Measurements from ENCODE around the gene EHD4.

EHD4 gene

DNA sequence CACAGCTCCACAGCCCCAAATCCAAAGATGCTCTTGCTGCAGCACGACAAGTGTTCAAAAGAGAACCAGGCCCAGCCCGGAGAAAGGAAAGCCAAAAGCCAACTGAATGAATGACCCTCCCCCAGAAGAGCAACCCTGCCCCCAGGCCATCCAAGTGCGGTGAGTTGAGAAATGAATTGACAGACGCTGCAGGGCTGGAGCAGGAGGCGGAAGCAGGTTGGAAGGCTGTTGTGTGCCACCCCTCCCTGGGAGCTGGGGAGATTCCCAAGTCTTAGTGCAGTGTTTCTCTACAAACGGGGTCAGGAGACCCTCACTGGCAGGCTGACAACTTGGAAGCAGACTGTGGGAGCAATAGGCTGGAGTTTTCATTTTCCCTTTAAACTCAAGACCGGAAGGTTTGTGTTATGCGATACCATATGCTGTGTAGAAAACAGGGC is 75.0 kb downstream of the EHD4 start:
- no peak for DNase-seq (ENCODE audit: low read depth, low spot score)
- H3K4me1 ChIP-seq (ENCODE audit: insufficient read depth, insufficient read length): peaks cover 24% of the 10 kb centered on the region
- H3K9ac ChIP-seq (ENCODE audit: insufficient read length, low read depth): no peak overlapping the region

DNA sequence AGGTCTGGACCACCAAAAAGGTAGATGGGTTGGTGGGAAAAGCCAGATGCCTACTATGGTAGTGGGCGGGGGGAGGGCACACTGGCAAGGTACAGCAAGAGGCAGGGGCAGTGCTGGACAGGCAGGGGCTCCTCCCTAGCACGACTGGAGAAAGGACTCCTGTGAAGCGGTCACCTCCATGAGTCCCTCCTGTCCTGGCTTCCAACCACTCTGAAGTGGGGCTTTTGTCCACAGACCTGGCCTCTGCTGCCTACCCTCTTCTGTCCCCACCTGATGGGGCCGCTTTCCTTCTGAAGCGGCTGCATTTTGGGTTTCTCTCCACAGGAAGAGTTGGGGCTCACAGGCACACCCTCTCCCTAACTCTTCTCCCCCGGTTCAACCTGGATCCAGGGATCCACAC is 75.8 kb downstream of the EHD4 start:
- Histone ChIP-seq H3K9ac (ENCODE audit: insufficient read length, low read depth) (peak overlapping the region; percentile 29), H3K4me3 (ENCODE audit: insufficient read length, low read depth) (no peak overlapping the region), H3K4me1 (ENCODE audit: insufficient read depth, insufficient read length) (peaks cover 24% of the 10 kb centered on the region), H3K9me3 (ENCODE audit: insufficient read depth, low read length) (no peaks in the 10 kb centered on the region), H3K27me3 (ENCODE audit: insufficient read depth, insufficient read length) (no peaks in the 10 kb centered on the region), H3K36me3 (ENCODE audit: insufficient read depth, insufficient read length, low read length) (peaks cover 16% of the 10 kb centered on the region)
- DNase-seq (ENCODE audit: low read depth, low spot score): no peak
- TF ChIP-seq YY1 (IDR thresholded peaks at IDR 0.05; ENCODE audit: insufficient read depth, insufficient read length): no peak
- TF ChIP-seq SUZ12 (IDR thresholded peaks at IDR 0.05; ENCODE audit: extremely low read depth, insufficient read depth, insufficient read length): no peak
- TF ChIP-seq ZNF274 (IDR thresholded peaks at IDR 0.05; ENCODE audit: low read depth, low read length): no peak

More for the DNA sequence above, 75.0 kb downstream of the EHD4 start:
- Histone ChIP-seq H3K4me3 (ENCODE audit: insufficient read length, low read depth) (no peak overlapping the region), H3K9me3 (ENCODE audit: insufficient read depth, low read length) (no peaks in the 10 kb centered on the region), H3K27me3 (ENCODE audit: insufficient read depth, insufficient read length) (no peaks in the 10 kb centered on the region), H3K36me3 (ENCODE audit: insufficient read depth, insufficient read length, low read length) (peaks cover 20% of the 10 kb centered on the region)
- no peak for TF ChIP-seq SUZ12 (IDR thresholded peaks at IDR 0.05; ENCODE audit: extremely low read depth, insufficient read depth, insufficient read length)
- no peak for TF ChIP-seq ZNF274 (IDR thresholded peaks at IDR 0.05; ENCODE audit: low read depth, low read length)
- TF ChIP-seq YY1 (IDR thresholded peaks at IDR 0.05; ENCODE audit: insufficient read depth, insufficient read length): no peak

DNA sequence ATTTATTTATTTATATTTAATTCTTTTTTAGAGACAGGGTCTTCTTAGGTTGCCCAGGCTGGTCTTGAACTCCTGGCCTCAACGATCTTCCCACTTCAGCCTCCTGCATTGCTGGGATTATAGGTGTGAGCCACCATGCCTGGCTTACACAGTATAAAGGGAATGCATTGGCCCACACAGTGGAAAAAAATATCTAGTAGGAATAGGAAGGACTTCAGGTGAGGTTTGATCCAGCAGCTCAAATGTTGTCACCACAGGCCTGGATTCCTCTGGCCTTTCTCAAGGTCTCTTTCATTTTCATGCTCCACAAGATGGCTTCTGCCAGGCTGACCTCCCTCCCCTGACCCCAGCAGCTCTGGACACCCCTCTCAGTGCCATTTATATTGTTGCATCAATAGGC is 76.4 kb downstream of the EHD4 start:
- no peak overlapping the region for H3K9ac ChIP-seq (ENCODE audit: insufficient read length, low read depth)
- no peak for TF ChIP-seq ZNF274 (IDR thresholded peaks at IDR 0.05; ENCODE audit: low read depth, low read length)
- peaks cover 24% of the 10 kb centered on the region for H3K4me1 ChIP-seq (ENCODE audit: insufficient read depth, insufficient read length)
- H3K9me3 ChIP-seq (ENCODE audit: insufficient read depth, low read length): no peaks in the 10 kb centered on the region
- no peak for DNase-seq (ENCODE audit: low read depth, low spot score)
- H3K36me3 ChIP-seq (ENCODE audit: insufficient read depth, insufficient read length, low read length): peaks cover 15% of the 10 kb centered on the region
- no peaks in the 10 kb centered on the region for H3K27me3 ChIP-seq (ENCODE audit: insufficient read depth, insufficient read length)
- H3K4me3 ChIP-seq (ENCODE audit: insufficient read length, low read depth): no peak overlapping the region

DNA sequence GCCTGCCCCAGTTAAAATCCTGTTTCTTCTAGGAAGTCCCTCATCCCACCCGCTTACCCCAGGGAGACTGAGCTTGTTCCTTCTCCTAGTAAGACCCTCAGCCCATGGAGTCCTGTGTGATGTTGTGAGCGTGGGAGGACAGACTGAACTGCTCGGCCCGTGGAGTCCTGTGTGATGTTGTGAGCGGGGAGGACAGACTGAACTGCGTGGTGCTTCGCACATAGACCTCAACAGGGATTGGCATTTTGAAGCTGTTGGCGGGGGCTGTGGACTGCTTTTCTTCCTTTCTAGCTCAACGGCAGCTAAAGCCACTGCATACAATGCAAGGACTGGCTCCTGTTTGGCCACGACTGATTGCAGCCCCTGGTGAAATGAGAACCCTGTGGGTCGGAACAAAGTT is 76.9 kb downstream of the EHD4 start:
- TF ChIP-seq YY1 (IDR thresholded peaks at IDR 0.05; ENCODE audit: insufficient read depth, insufficient read length) (no peak), SUZ12 (IDR thresholded peaks at IDR 0.05; ENCODE audit: extremely low read depth, insufficient read depth, insufficient read length) (no peak), ZNF274 (IDR thresholded peaks at IDR 0.05; ENCODE audit: low read depth, low read length) (no peak)
- no peaks in the 10 kb centered on the region for H3K27me3 ChIP-seq (ENCODE audit: insufficient read depth, insufficient read length)
- H3K36me3 ChIP-seq (ENCODE audit: insufficient read depth, insufficient read length, low read length): peaks cover 11% of the 10 kb centered on the region
- H3K4me1 ChIP-seq (ENCODE audit: insufficient read depth, insufficient read length): peaks cover 28% of the 10 kb centered on the region
- H3K4me3 ChIP-seq (ENCODE audit: insufficient read length, low read depth): no peak overlapping the region
- DNase-seq (ENCODE audit: low read depth, low spot score): no peak
- peak overlapping the region; percentile 50 for H3K9ac ChIP-seq (ENCODE audit: insufficient read length, low read depth)
- no peaks in the 10 kb centered on the region for H3K9me3 ChIP-seq (ENCODE audit: insufficient read depth, low read length)

DNA sequence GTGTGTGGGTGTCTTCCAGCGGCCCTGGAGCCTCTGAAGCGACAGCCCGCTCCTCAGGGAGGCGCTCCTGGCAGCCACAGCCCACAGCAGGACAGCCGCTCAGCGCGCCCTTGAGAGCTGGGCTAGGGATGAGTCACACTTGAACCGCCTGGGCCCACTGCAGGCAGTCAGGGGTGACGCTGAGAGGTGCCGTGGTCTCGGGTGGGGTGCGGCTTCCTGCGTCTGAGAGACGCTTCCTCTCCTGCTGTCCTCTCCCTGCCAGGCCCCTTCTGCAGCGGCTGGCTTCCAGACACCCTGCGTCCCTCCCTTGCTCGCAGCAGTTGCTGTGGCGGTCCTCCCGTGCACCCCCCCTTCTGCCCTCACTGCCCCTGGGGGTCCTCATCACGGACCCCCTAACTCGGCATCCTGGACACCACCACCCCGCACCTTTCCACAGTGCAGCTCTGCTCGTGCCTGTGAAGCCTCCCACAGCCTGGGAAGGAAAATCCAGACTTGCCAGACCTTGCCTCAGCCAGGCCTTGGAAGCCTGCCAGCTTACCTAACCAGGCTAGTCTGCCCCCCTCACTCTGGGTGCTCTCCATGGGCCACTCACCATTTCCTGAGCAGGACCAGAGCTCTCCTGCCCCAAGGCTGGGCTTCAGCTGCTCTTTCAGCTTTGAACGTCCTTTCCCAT is 77.4 kb downstream of the EHD4 start:
- Histone ChIP-seq H3K9me3 (ENCODE audit: insufficient read depth, low read length) (no peaks in the 10 kb centered on the region), H3K9ac (ENCODE audit: insufficient read length, low read depth) (peak overlapping the region; percentile 50), H3K4me3 (ENCODE audit: insufficient read length, low read depth) (no peak overlapping the region), H3K4me1 (ENCODE audit: insufficient read depth, insufficient read length) (peaks cover 33% of the 10 kb centered on the region), H3K27me3 (ENCODE audit: insufficient read depth, insufficient read length) (no peaks in the 10 kb centered on the region), H3K36me3 (ENCODE audit: insufficient read depth, insufficient read length, low read length) (peaks cover 8% of the 10 kb centered on the region)
- DNase-seq (ENCODE audit: low read depth, low spot score): no peak
- TF ChIP-seq YY1 (IDR thresholded peaks at IDR 0.05; ENCODE audit: insufficient read depth, insufficient read length): no peak

DNA sequence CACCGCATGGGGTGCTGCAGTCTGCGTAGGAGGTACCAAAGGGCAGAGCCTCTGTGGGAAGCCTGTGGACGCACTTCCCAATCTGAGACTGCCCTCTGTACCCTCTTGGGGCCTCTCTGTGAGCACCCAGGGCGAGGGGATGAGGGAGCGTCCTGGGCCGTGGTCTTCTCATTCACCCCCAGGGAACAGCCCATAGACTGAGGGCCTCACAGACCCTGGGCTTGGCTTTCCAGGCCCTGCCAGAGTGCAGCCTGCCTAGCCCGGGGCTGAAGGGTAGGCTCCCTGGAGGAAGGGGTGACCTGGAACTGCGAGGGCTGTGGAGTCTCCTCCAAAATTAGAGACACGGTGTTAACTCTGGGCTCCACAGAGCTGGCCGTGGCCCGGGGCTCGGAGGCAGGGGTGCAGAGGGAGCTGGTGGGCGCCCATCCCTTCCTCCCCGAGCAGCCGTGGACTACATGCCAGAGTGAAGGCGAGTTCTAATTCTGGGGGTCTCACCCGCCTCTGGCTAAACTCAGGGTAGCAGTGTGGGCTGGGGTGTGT is 78.0 kb downstream of the EHD4 start:
- no peaks in the 10 kb centered on the region for H3K9me3 ChIP-seq (ENCODE audit: insufficient read depth, low read length)
- peak overlapping the region; percentile 67 for H3K9ac ChIP-seq (ENCODE audit: insufficient read length, low read depth)
- H3K4me1 ChIP-seq (ENCODE audit: insufficient read depth, insufficient read length): peaks cover 33% of the 10 kb centered on the region
- TF ChIP-seq SUZ12 (IDR thresholded peaks at IDR 0.05; ENCODE audit: extremely low read depth, insufficient read depth, insufficient read length) (no peak), YY1 (IDR thresholded peaks at IDR 0.05; ENCODE audit: insufficient read depth, insufficient read length) (no peak), ZNF274 (IDR thresholded peaks at IDR 0.05; ENCODE audit: low read depth, low read length) (no peak)
- H3K27me3 ChIP-seq (ENCODE audit: insufficient read depth, insufficient read length): no peaks in the 10 kb centered on the region
- peaks cover 6% of the 10 kb centered on the region for H3K36me3 ChIP-seq (ENCODE audit: insufficient read depth, insufficient read length, low read length)
- no peak for DNase-seq (ENCODE audit: low read depth, low spot score)
- no peak overlapping the region for H3K4me3 ChIP-seq (ENCODE audit: insufficient read length, low read depth)

DNA sequence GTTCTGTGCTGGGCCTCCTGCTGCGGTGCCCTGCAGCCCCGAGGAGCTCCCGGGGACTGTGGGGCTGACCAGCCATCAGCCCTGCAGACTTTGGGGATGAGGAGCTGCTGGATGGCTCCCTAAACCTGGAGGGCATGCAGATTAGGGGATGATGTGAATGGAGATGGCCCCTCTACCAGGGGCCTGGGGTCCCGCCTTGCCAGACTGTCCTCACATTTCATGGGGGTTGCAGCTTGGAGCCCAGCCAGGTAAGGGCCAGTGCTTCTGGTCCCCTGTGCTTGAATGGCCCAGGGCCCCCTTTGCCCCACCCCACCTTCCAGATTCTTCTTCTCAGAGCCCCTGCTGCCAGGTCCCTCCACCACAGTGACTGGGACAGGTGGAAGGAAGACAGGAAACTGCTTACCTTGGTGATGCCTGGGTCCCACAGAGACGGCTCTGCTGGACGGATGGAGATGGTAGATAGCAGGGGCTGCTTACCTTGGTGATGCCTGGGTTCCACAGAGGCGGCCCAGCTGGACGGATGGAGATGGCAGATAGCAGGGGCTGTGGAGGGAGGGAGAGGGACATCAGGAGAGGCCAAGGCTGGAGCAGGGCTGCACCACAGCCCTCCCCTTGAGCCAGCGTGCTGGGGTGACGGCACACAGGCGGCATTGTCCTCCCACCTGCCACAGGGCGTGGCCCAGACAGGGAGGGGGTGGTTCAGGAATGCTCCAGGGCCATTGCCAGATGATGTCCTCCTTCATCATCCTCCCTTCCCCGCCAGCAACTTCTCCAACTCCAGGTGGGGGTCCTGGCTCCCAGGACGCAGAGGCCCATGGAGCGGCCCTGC is 78.7 kb downstream of the EHD4 start, which contains the start of gene SPTBN5:
Gene SPTBN5, minus strand, starts transcription at position 632 of the 829 bp plus-strand sequence. Its CDS starts 556 bp downstream, at position 76.
- Histone ChIP-seq H3K36me3 (ENCODE audit: insufficient read depth, insufficient read length, low read length) (no peaks in the 10 kb centered on the region), H3K9me3 (ENCODE audit: insufficient read depth, low read length) (no peaks in the 10 kb centered on the region), H3K27me3 (ENCODE audit: insufficient read depth, insufficient read length) (no peaks in the 10 kb centered on the region), H3K4me1 (ENCODE audit: insufficient read depth, insufficient read length) (peaks cover 33% of the 10 kb centered on the region), H3K4me3 (ENCODE audit: insufficient read length, low read depth) (no peak within 1 kb of the TSS), H3K9ac (ENCODE audit: insufficient read length, low read depth) (peak within 1 kb of the TSS; percentile 67)
- TF ChIP-seq ZNF274 (IDR thresholded peaks at IDR 0.05; ENCODE audit: low read depth, low read length): no peak
- no peak for TF ChIP-seq SUZ12 (IDR thresholded peaks at IDR 0.05; ENCODE audit: extremely low read depth, insufficient read depth, insufficient read length)
- TF ChIP-seq YY1 (IDR thresholded peaks at IDR 0.05; ENCODE audit: insufficient read depth, insufficient read length): no peak
- no peak for DNase-seq (ENCODE audit: low read depth, low spot score)
